Activated CD8-positive, alpha-beta memory T cell treated with anti-CD3 and anti-CD28 coated beads, Interleukin-2, amount 50 U/mL, for 1 hour (primary cell): ENCODE measurements around the gene KBTBD13.

Source experiments
- DNase-seq: peaks from one replicate; pipeline ENCODE4 v3.0.0-alpha.2; 2020; ENCODE audit errors: extremely low read depth

The KBTBD13 gene

GRCh38 chr15:65051266-65051665, 25.3 kb upstream of the KBTBD13 start:
- DNase-seq, result no peak

- no peak for DNase-seq
Measured at GRCh38 chr15:65052956-65053355, 23.6 kb upstream of the KBTBD13 start.

- DNase-seq, result no peak
Measured at GRCh38 chr15:65054333-65055200, 22.0 kb upstream of the KBTBD13 start.

- no peak for DNase-seq
Measured at GRCh38 chr15:65055201-65055870, 21.2 kb upstream of the KBTBD13 start.

- no peak for DNase-seq
Measured at GRCh38 chr15:65056106-65056505, 20.4 kb upstream of the KBTBD13 start.

- DNase-seq, result no peak
Measured at GRCh38 chr15:65056868-65057548, 19.5 kb upstream of the KBTBD13 start.

DNA sequence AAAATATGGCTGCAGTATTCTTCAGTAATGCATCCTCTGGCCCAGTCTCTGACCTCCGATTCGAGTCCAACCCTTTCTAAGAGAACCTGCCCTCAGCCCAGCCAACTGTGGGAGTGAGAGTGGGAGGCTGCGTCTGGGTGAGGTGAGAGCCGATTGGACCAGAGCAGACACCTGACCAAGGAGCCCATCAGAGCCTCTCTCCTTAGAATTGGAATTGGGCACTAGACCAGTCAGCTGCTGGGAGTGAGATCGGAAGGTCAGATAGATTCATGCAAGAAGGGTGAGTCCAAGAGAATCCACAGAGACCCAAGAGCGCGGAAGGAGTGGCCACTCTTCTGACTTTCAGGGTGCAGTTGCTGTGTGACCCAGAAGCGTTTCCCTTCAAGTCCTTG, 19.0 kb upstream of the KBTBD13 start:
- no peak for DNase-seq

GRCh38 chr15:65058394-65059368, 17.9 kb upstream of the KBTBD13 start:
- DNase-seq, result no peak

- no peak for DNase-seq
Measured at GRCh38 chr15:65059369-65059750, 17.2 kb upstream of the KBTBD13 start.

DNA sequence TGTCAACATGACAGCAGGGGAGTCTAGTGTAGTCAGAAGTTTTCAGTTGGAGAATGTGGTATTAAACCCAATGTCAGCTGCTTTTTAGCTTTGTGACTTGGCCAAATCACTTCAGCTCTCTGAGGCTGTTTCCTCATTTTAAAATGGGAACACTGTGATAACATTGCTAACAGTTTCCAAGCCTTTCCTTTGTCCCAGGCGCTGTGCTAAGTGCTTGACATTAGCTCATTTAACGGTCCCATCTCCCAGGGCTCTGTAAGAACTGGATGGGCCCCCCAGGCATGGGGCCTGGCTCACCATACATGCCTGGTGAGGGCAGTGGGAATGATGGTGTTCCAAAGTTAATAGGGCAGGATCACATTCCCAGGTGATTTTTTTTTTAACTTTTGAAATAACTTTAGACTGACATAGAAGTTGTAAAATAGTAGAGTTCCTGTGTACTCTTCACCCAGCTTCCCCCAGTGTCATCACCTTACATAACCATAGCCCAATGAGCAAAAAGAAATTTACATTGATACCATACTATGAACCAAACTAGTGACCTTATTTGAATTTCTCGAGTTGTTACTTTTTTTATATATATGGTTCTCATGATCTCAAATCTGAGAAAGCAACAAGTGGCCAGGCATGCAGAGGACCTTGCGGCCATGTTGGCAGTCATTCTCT, 16.5 kb upstream of the KBTBD13 start:
- DNase-seq, result no peak

GRCh38 chr15:65060641-65061397, 15.7 kb upstream of the KBTBD13 start:
- no peak for DNase-seq

GRCh38 chr15:65062061-65062460, 14.5 kb upstream of the KBTBD13 start:
- DNase-seq, result no peak

DNA sequence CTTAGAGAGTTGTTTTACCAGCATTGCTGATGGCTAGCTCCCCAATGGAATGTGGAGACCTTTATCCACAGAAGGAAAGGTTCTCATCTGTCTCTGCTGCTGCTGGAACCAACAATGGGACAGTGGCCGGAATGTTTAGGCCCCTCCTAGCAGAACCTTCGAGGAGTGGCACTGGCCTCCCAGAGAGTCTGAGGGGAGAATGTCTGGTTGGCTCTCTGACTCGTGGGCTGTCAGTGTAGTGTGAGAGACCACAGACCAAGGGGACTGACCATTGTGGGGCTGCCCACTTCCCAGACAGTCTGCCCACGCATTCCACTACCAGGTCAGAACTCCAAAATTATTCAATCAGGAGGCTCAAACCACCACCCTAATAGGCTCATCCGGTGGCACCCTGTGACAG, 13.8 kb upstream of the KBTBD13 start:
- DNase-seq, result no peak

- DNase-seq, result no peak
Measured at GRCh38 chr15:65066001-65066634, 10.4 kb upstream of the KBTBD13 start.

GRCh38 chr15:65066635-65067316, 9.8 kb upstream of the KBTBD13 start:
- DNase-seq, result no peak

DNA sequence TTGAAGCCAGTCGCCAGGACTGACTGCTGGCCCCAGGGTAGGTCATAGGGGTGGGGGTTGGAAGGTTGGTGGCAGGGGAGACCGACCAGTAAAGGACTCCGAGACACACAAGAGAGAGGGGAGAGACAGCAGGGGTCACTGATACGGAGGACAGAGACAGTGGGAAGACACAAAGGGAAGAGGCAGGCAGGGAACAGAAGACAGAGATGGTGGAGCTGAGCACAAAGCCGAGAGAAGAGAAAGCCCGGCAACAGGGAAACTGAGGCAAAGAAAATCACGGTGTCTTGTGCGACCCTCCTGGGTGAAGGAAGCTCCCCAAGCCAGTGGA, 9.3 kb upstream of the KBTBD13 start:
- DNase-seq, result no peak

DNA sequence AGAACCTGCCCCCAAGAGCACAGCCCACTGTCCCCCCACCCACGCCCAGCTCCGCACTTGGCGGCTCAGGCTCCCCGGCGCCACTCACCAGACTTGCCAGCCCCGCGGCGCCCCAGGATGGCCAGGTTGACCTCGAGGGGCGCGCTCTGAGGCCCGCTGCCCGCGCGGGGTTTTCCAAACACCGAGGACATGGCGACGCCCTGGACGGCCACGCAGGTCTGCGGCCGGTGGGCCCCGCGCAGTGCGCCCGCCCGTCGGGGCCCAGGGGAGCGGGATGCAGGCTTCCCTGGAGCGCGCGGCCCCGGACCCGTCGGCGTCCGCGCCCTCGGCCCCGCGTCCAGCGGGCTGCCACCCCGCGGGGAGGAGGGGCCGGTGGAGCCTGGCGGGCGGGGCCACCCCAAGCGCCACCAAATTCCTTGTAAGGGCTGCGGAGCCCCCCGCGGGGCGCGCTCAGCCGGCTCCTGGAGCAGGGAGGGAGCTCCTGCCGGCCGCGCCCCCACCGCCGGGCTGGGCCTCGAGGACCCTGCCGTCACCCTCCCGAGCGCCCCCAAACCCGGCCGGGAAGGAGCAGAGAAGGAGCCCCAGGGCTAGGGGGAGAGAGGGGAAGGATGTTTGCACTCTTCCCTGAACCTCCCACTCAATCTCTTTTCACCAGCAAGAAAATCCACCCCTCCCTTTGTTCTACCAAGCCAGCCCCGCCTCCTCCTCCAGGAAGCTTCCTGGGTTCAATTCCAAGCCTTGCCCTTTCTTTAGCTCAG, 8.7 kb upstream of the KBTBD13 start, which contains the start of gene RASL12:
Gene RASL12, minus strand, starts transcription at position 347 of the 758 bp plus-strand sequence. Its CDS starts 156 bp downstream, at position 191.
- DNase-seq, result no peak

GRCh38 chr15:65068403-65068788, 8.2 kb upstream of the KBTBD13 start:
- DNase-seq, result no peak
